HG03280 (cell line): ENCODE results near the gene NEUROD2.
"Not testable (repeated sequence)": the region's sequence is repeated elsewhere in the genome, so short reads cannot be mapped to it uniquely, and the experiment has no call there.

Source experiments
- ATAC-seq: cut with Tn5 transposase; IDR thresholded peaks from one replicate; pipeline ENCODE4 v1.9.1; 2021; ENCODE audit warnings: mild to moderate bottlenecking, moderate library complexity; ENCODE audit not compliant: unreplicated experiment

The NEUROD2 gene

GRCh38 chr17:39603304-39604016 is 4.3 kb downstream of the NEUROD2 start:
- ATAC-seq: no peak

- ATAC-seq: no peak
Observed at GRCh38 chr17:39602533-39603303, 5.0 kb downstream of the NEUROD2 start.

DNA sequence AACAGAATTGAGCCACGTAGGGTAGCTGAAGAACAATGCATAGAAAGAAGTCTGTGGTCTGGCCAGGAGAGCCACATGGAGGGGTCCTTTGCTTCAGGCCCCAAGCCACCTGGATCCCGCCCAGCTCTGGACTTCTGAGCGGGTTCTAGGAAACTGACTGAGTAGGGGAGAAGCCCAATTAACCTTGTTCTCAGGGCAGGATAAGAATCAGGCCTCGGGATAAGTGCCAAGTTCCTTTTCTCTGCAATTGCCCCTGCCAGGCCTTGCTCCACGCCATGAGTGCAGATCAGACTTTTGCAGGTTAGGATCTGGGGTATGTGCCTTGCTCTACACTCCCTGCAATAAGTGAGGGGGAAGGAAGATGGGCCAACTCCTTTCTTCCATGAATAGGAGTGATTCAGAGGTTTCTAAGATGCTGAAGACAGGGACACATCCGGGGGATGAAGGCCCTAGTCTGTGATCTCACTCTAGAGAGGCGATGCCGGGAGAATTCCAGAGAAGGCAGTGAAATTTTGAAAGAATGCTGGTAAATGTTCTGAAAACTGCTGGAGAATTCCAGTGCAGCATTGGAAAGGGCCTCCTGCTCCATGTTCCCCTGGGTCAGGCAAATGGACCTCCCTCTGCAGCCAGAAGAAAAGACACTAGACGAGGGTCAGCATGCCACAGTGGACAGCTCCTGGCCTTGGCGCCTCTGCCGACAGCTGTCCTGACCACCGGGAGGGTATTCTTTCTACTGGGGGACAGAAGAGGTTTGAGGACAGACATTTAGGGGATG is 5.8 kb downstream of the NEUROD2 start:
- ATAC-seq: no peak

DNA sequence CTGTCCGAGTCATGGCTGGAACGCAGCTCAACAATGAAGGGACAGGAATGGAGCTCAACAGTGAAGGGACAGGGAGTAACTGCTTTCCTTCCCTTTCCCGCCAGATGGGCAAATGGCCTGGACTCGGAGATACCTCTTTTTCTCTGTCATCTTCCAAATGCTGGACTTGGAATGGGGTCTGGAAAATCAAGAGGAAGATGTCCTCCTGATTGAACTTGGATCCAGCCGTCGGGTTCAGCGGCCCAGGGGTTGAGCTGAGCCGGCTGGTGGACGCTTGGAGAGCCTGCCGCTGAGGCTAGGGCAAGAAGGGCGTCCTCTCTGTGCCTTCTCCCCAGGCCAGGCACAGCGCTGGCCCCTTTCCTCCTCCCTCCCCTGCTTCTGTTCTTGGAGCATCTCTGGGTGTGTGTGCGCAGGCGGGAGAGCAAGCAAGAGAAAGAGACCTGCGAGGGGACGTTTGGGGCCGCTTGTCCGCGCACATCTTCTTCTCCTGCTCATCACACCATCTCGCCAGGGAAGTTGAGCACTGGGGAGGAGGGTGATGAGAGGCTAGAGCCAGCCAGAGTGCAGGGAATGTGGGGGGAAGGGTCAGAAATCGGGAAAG is 6.6 kb downstream of the NEUROD2 start:
- no peak for ATAC-seq

GRCh38 chr17:39600288-39600996 is 7.3 kb downstream of the NEUROD2 start:
- ATAC-seq: no peak

DNA sequence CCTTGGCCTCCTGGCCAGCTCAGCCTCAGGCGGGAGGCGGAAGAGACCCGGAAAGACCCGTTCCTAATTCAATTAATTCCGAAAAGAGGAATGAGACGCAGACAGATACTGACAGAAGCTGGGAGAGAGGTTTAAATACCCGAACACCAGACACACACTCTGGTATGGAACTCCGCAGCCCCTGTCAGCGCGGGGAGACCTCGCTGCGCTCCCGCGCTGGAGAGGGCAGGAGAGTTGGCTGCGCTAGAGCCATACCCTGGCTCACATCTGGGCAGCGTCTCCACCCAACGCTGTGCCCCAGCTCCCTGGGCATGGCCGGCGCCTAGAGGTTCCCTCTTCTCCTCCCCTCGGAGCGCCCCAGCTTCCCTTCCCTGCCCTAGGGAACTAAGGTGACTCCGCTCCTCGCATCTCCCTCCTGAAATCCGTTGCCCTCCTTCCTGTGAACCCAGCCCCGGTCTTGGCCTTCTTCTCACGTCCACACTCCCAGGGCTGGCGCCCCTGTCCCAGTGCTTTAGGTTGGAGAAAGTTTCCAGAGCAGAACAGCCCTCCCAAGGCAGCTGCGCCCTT is 8.0 kb downstream of the NEUROD2 start:
- no peak for ATAC-seq

- no peak for ATAC-seq
Observed at GRCh38 chr17:39599004-39599664, 8.6 kb downstream of the NEUROD2 start.

DNA sequence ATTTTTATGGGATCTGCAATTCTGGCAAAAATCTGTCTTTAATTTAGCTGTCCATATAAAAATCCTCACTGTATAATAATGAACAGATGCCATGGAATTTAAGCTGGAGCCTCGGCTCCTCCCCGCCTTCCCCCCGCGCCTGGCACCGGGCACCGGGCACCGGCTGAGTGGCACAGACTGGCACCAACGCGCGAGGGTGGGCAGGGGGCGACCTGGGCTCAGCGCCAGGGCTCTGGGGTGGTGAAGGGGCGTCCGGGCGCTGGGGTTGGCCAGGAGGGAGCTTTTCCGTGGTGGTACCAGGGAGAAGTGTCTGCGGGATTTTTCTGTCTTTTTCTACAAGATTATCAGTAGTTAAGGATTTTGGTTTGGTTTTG is 9.1 kb downstream of the NEUROD2 start:
- ATAC-seq: no peak

DNA sequence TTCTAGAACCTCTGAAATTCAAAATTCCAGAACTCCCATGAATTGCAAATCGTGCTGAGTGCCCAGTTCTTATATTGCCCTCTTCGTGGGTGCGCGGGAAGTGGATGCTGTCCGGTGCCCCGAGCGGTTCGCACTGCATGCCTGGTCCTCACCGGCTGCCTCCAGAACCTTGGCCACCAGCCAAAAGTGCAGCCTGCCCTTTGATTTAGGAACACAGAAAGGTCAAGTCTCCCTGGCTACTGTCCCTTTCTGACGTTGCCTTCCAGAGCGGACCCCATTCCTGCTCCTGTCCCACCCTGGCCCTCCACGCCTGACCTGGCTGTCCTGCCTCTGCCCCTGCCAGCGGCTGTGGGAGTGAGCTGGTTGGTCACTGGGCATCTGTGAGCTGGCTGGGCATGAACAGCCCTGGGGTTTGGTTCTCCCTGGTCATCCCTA is 9.7 kb downstream of the NEUROD2 start:
- ATAC-seq: no peak

GRCh38 chr17:39597372-39598046 is 10.2 kb downstream of the NEUROD2 start:
- ATAC-seq: no peak

DNA sequence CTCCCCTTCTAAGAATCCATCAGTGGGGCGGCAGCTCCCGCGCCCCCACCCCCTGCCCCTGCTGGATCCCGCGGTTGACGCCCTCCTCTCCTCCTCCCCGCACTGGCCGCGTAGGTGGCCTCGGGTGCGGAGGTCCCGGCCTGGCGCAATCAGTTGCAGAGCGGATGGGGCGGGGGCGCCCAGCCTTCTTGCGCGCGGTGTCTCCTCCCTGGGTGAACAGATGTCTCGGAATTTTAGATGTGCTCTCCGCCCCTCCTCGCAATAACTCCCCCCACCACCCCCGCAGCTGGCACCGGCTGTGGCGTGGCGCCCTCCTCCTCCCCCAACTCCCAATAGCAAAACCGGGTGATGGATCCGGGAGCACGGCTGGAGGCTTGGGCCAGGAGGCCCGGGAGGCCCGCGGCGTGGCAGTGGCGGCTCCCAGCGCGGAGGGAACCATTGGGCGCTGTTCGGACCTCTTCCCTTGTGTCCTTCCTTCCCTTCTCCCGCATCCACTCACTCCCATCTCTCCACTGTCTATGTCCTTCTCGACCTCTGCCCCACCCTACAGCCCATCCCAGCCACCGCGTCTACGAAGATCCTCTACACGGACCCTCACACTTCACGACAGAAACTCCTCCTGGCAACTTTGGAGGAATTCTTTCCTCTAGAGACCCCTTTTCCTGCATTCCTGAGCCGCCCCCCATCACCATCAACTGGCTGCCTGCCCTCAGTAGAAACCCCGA is 11.0 kb downstream of the NEUROD2 start:
- no peak for ATAC-seq

- no peak for ATAC-seq
Observed at GRCh38 chr17:39595928-39596510, 11.7 kb downstream of the NEUROD2 start.

GRCh38 chr17:39595294-39595693 is 12.4 kb downstream of the NEUROD2 start:
- no peak for ATAC-seq

- ATAC-seq: no peak
Observed at GRCh38 chr17:39593371-39593770, 14.3 kb downstream of the NEUROD2 start.

- ATAC-seq: no peak
Observed at GRCh38 chr17:39591958-39592954, 15.5 kb downstream of the NEUROD2 start.

DNA sequence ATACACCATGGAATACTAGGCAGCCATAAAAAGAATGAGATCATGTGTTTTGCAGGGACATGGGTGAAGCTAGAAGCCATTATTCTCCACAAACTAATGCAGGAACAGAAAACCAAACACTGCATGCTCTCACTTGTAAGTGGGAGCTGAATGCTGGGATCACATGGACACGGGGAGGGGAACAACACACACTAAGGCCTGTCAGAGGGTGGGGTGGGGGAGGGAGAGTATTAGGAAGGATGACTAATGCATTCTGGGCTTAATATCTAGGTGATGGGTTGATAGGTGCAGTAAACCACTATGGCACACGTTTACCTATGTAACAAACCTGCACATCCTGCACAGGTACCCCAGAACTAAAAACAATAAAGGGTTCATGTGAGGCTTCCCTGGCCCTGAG is 17.5 kb downstream of the NEUROD2 start:
- ATAC-seq: not testable (repeated sequence)

GRCh38 chr17:39582658-39583057 is 25.1 kb downstream of the NEUROD2 start:
- no peak for ATAC-seq
